GM23248 (cell line): ENCODE results near the gene RBBP5.

ENCODE experiments used
- EZH2 ChIP-seq: fragments of 200-600 bp; sonication (generic); IDR thresholded peaks from 2 replicates; pipeline ENCODE4 v1.6.1; 2018; ENCODE audit warnings: antibody characterized with exemption, mild to moderate bottlenecking; ENCODE audit not compliant: insufficient read depth, poor library complexity, severe bottlenecking
- EZH2phosphoT487 ChIP-seq: fragments of 200-600 bp; sonication (generic); IDR thresholded peaks from 2 replicates; pipeline ENCODE4 v1.6.1; 2018; ENCODE audit warnings: antibody characterized with exemption, moderate library complexity, mild to moderate bottlenecking, low read depth; ENCODE audit not compliant: insufficient read depth

DNA sequence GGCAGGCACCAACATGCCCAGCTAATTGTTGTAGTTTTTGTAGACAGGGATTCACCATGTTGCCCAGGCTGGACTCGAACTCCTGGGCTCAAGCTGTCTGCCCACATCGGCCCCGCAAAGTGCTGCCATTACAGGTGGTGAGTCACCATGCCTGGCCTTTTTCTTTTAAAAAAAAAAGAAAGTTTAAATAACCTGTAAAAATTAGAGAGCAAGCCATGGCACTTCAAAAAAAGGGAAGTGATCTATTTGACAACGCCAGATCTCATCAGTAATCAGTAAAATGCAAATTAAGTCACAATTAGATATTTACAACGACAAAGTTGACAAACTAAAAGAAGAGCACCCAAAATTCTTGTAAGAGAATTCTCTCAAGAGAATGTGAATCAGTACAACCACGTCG is 2.9 kb upstream of the RBBP5 start:
- no peak for TF ChIP-seq EZH2phosphoT487
- no peak for TF ChIP-seq EZH2
